Activated T-cell treated with anti-CD3 and anti-CD28 coated beads for 1 hour (primary cell): ENCODE measurements around the gene EIF3I.
A peak's percentile ranks its signal among the peaks of the same experiment; 100 is the strongest.

ENCODE experiments used
- DNase-seq: peaks from one replicate; pipeline ENCODE4 v3.0.0-alpha.2; 2020; ENCODE audit warnings: low read depth

Gene EIF3I

DNA sequence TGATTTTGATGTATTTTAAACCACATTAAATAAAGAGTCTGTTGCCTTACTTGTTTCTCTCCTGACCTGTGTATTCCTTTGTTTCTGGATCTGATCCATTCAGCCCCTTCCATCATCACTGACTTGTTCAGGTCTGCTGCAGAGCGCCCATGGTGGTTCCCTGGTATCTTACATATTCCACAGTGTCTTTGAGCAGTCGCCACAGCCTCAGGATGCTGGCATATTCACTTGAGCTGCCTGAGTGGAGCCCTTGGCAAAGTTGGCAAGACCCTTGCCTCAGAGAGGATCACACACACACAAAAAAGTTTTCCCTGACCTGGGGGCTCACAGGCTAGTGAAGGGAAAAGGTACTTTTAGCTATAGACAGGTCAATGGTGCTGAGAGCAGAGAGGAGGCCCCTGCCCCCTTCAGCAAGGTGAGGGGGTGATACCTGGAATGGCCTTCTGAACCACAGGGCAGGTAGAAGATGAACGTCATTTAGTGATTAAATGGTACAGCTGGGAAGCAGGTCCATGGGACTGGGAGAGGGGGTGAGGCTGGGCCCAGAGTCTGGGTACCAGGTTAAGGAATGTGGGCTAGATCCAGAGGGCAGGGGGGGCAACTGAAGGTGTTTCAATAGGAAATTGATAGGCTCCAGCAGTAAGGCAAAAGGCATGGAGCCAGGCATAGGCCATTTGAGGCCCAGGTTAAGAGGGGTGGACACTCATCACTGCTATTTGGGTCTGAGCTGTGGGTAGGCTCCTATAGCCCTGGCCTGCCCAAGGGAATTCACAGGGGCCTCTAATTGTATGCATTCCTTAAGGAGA, 23.8 kb upstream of the EIF3I start:
- DNase-seq, result no peak

- DNase-seq, result no peak
Measured at GRCh38 chr1:32199043-32199716, 23.0 kb upstream of the EIF3I start.

DNA sequence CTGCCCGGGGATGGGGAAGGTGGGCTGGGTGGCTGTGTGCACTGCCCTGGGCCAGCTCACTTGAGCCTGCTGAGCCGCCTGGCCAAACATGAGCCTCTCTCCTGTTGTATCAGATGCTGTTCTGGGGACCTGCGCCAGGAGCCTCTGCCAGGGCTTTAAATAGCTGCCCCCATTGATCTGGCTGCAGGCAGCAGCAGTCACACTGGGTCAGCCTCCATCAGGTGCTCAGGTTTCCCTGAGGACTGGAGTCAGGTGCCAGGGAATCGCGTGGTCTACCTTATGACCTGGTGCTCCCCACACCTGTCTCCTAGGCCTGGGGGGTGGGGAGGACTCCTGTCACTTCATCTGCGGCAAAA, 22.5 kb upstream of the EIF3I start:
- no peak for DNase-seq

- DNase-seq, result peak; percentile 32
Measured at GRCh38 chr1:32200226-32201010, 21.8 kb upstream of the EIF3I start, which contains the start of gene CCDC28B. Gene CCDC28B (plus strand): TSS chr1:32200595. CDS start chr1:32201936, 1,341 bp downstream.

GRCh38 chr1:32201011-32201855, 21.0 kb upstream of the EIF3I start:
- DNase-seq, result peak; percentile 73

GRCh38 chr1:32204943-32205361, 17.3 kb upstream of the EIF3I start:
- no peak for DNase-seq

DNA sequence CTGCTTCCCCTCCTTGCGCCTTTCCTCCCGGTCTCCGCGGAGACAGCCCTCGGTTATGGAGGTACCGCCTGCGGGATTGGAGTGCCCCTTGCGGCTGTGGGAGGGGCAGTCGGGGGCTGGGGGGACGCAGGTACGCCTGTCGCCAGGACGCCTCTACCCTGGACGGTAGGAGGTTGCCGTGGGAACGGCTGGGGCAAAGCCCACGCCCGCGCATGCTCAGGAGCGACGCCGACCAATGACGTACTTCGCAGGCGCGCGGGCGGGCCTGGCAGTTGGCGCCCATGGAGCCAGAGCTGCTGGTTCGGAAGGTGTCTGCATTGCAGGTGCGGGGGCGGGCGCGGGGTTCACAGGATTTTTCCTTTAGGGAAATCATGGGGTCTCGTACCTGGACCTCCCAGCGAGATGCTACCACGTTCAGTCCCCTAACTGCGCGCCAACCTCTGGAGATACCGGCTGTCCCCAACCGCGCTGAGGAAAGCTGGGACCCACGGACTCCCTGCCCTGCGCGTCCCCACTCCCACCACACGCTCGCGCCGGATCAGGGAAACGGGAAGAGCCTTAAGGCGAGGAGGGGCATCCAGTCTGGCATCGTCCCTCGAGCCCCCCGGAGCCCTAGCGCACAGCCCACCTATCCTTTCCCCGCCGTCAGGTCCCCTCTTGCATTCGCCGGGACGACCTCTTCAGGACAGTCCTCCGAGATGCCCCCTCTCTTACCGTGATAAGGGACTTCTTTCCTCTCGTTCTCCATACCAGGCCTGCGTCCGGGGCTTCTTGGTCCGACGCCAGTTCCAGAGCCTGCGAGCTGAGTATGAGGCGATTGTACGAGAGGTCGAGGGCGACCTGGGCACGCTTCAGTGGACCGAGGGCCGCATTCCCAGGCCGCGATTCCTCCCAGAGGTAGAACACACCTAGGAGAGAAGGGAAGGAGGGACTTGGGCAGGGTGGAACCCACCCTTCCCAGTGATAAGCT, 16.5 kb upstream of the EIF3I start, which contains the start of gene IQCC:
Gene IQCC (plus strand): TSS at position 271 of the 970 bp plus-strand sequence. CDS start 11 bp downstream, at position 282.
- peak; percentile 77 for DNase-seq

DNA sequence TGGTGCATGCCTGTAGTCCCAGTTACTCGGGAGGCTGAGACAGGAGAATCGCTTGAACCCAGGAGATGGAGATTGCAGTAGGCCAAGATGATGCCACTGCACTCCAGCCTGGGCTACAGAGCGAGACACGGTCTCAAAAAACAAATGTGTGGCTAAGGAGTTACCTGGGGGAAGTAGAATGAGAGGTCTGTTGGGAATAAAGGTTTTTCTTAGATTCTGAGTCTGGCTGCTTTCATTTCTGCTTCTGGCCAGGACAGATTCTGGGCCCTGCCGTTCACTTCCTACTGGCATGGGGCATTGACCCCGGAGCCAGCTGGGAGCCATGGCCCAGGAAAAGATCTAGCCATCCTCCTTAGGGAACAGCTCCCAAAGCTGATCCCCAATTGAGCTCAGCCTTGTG, 13.7 kb upstream of the EIF3I start:
- DNase-seq, result no peak

- DNase-seq, result no peak
Measured at GRCh38 chr1:32208891-32209328, 13.3 kb upstream of the EIF3I start, which contains the start of gene DCDC2B. Gene DCDC2B (plus strand): TSS chr1:32209089. CDS start chr1:32209094, 5 bp downstream.

DNA sequence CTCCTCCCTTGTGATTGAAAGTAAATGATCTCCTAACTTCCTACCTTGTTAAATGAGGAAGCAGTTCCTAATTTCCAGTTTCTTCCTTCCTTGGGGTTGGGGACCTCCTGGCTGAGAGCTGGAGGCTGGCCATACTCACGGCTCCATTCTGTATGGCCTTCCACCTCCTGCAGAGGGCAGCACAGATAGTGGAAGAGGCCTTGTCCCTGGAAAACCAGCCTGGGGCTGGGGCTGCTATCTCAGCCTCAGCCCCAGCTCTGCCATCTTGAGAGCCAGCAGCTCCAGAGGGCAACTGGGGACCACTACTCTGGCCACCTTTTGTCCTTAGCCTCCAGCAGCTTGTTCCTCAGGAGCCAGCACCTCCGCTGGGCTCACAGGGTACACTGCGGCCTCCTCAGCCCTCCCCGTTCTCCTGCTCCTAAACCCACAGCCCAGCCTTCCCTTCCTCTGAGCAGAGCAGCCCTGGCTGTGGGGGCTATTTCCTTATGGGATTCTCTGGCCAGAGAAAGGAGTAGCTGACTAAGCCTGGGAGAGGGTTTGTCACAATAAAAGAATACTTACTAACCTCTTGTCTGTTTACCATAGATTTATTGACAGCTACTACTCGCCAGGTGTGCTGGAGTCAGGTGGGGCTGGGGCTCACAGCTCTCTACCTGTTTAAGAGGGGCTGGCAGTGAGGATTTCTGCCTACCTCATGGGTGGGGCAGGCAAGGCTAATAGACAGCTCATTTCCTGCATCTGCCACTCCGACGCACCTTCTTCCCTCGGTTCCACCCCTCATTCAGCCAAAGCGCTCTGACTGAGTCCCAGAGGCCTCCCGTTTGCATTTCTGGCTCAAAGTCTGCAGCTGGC, 6.4 kb upstream of the EIF3I start:
- peak; percentile 48 for DNase-seq

DNA sequence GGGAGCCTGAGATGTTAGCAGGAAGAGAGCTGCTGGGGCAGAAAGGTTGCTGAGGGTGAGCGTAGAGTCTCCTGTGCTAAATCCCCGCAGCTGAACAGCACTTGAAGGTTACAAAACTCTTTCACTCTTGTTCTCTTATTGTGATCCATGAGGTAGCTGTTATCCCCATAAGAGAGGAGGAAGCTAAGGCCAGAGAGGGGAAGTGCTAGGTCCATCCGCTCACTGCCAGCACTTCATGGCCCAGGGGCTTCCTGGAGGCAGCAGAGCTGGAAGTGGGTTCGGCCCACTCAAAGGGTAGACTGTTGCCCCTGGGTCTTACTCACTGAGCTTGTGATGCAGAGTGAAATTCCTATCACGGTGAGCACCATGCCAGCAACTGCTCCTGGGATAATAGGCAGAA, 5.6 kb upstream of the EIF3I start:
- no peak for DNase-seq

DNA sequence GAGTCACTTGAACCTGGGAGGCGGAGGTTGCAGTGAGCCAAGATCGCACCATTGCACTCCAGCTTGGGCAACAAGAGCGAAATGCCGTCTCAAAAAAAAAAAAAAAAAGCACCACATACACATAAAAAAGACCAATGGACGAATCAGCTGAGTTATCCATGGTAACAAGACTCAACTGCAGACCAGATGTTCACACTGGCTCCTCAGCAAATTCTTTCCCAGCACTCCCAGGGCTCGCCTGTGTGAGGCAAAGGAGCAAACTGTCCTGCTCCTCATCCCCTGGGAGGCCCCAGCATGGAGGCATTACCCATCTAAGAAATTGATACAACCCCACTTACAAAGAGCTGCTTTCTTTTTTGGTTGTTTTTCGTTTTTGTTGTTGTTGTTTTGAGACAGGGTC, 3.2 kb upstream of the EIF3I start:
- DNase-seq, result no peak

GRCh38 chr1:32220746-32221580, 1.2 kb upstream of the EIF3I start:
- no peak for DNase-seq

DNA sequence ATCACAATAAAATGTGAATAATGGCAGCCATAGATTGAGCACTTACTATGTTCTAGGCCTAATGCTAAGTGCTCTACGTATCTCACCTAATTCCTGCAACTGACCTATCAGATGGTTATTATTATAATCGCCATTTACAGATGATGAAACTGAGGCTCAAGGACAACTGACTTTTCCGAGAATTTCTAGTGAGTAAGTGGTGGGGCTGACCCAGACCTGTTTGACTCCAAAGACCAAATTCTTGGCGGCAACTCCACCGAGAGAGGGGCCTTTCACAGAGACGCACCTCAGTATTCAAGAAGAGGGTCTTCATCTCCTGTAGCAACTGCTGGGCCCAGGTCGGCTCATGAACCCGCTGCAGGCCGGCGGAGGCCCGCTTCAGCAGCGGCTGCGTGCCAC, 627 bp upstream of the EIF3I start:
- DNase-seq, result no peak

DNA sequence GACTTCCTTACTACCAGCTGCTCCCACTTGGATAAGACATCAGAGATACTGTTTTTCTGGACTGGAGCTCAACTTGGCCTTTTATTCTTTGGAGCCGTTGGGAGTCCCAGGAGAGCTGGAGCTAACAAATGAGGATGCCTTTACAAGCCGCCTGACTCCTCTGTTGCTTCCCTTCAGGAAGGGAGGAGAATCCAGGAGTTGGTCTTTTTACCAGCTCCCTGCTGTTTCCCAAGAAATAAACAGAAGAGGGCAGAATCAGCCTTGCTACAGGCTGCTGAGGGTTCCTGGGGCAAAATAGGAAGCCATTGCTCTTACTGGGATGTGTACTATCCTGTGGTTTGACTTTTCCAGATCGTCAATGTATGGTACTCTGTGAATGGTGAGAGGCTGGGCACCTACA, 1.5 kb downstream of the EIF3I start:
- no peak for DNase-seq

GRCh38 chr1:32224285-32224684, 2.1 kb downstream of the EIF3I start:
- no peak for DNase-seq

DNA sequence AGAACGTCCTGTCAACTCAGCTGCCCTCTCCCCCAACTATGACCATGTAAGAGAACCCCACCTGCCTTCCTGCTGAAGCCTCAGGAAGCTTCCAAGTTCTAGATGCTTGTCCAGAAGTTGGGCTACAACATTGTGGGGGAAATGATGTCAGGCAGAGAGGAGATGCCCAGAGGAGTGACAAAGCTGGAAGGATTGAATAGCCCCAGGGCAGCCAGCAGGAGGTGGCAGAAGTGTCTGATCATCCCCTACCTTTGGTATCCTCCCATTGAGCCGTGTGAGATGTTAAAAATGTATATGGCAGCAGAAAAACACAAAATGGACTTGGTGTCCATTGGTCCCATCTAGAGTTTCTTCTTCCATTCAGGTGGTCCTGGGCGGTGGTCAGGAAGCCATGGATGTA, 6.6 kb downstream of the EIF3I start:
- no peak for DNase-seq

DNA sequence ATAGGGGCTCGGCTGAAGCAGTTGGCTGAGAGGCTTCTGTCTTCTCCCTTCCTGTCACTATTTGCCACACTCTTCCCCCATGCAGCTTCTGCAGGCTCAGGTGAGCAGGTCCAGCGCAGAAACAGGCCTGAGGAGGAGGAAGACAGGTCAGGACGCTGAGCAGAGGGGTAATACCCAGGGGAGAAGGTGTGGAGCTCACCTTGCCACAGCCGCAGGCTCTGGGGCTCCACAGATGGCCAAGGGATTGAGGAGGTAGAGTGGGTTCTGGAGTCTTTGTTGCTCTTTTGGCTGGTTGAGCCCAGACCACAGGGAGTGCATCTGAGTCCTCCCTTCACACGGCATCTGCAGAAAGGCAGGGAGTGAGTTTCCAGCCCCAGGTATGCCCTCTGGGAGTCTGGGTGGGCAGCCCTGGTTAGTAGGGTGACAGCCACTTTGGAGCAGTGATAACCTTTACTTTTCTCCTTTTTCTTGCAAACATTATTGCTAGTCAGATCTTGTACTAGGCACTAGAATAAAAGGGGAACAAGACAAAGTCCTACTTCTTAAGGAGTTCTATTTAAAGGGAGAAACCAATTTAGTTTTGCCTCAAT, 9.7 kb downstream of the EIF3I start:
- no peak for DNase-seq
